GM13977 (cell line): ENCODE measurements around the gene ZC3H15.
"Not testable (repeated sequence)": the region's sequence is repeated elsewhere in the genome, so short reads cannot be mapped to it uniquely, and the experiment has no call there.

ENCODE experiments used
- DNase-seq: peaks from one replicate; pipeline ENCODE4 v3.0.0; 2012; ENCODE audit warnings: low spot score
- in situ Hi-C: fragments of 300-500 bp; cut with MboI; formaldehyde crosslinking; loops from one replicate; pipeline ENCODE4 v1.12.0; 2022; ENCODE audit warnings: low sequenced_read_pairs, low pct_unique_long_range_greater_than_20kb, mixed read lengths, inconsistent platforms; ENCODE audit not compliant: unreplicated experiment
- TF ChIP-seq, protein P1 (sequence below): IDR thresholded peaks from 2 replicates; pipeline ENCODE4 v1.5.1; 2012; ENCODE audit warnings: mild to moderate bottlenecking, control low read depth; ENCODE audit not compliant: insufficient read depth; ENCODE audit errors: extremely low read depth, missing control alignments

Gene ZC3H15

DNA sequence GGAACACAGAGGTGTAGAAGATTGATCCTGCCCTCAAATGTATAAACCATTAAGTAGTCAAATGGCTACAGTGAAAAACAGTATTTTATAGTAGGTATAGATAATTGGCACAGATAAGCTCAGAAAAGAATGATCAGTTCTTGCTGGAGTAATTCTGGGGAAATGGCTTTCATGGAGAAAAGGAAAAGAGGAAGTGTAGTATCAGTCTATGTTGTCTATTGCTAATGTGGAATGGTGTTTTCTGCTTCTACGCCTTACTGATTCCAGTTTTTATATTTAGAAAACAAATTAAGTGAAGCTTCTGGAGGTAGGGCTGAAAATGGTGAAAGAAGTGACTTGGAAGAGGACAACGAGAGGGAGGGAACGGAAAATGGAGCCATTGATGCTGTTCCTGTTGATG is 22.2 kb downstream of the ZC3H15 start:
- TF ChIP-seq, protein P1, sequence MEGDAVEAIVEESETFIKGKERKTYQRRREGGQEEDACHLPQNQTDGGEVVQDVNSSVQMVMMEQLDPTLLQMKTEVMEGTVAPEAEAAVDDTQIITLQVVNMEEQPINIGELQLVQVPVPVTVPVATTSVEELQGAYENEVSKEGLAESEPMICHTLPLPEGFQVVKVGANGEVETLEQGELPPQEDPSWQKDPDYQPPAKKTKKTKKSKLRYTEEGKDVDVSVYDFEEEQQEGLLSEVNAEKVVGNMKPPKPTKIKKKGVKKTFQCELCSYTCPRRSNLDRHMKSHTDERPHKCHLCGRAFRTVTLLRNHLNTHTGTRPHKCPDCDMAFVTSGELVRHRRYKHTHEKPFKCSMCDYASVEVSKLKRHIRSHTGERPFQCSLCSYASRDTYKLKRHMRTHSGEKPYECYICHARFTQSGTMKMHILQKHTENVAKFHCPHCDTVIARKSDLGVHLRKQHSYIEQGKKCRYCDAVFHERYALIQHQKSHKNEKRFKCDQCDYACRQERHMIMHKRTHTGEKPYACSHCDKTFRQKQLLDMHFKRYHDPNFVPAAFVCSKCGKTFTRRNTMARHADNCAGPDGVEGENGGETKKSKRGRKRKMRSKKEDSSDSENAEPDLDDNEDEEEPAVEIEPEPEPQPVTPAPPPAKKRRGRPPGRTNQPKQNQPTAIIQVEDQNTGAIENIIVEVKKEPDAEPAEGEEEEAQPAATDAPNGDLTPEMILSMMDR: no peak
- in situ Hi-C loops: loop anchor here (10.0 kb wide), 1 partner anchor 127 kb away; no protein-coding TSS in a partner anchor
- no peak for DNase-seq

DNA sequence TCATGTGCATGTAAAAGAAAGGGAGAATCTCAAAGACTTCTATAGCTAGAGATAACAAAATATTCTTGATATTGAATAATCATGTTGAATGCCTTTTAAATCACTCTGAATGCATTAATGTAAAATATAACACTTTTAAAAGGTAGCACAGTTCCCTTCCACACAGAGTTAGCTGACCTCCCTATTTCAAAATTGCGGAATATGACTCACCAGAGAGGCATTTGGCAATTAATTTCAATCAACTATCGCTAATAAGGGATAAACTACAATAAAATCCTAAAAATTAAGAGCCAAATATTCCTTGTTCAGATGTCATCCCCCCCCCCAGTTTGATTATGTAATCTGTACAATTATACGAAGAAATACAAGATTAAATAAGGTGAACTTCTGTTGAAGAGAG is 29.3 kb downstream of the ZC3H15 start:
- no peak for DNase-seq
- in situ Hi-C loops: no loop called here
- TF ChIP-seq, protein P1: no peak

DNA sequence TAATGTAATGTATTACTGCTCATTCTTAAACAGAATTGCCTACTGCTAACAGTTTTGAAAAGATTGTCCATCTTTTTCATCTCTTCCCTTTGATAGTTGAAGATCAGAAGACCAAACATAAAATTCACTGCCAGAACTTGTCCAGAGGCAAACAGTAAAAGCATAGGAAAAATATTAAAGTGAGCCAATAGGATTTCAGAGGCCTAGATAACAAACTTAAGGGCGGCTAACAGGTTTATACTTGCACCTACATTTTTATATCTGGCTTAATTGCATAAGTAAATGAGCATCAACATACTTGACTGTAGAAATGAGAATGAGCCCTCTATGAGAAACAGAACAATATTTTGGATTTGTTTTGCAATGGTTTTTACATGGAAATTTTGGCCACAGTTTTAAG is 30.3 kb downstream of the ZC3H15 start:
- TF ChIP-seq, protein P1: no peak
- in situ Hi-C loops: no loop called here
- no peak for DNase-seq

DNA sequence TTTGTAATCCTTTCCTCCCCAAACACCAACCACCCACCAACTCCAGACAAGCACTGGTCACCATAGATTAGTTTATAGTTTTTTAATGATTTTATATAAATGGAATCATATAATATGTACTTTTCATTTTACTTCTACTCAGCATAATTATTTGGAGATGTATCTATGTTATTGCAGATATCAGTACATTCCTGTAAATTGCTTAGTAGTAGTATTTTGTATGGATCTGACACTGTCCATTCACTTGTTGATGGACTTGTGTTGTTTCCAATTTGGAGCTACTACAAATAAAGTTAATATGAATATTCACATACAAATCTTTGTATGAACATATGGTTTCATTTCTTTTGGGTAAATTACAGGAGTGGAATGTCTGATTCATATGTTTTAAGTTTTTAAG is 31.0 kb downstream of the ZC3H15 start:
- in situ Hi-C loops: no loop called here
- no peak for DNase-seq
- TF ChIP-seq, protein P1: no peak

DNA sequence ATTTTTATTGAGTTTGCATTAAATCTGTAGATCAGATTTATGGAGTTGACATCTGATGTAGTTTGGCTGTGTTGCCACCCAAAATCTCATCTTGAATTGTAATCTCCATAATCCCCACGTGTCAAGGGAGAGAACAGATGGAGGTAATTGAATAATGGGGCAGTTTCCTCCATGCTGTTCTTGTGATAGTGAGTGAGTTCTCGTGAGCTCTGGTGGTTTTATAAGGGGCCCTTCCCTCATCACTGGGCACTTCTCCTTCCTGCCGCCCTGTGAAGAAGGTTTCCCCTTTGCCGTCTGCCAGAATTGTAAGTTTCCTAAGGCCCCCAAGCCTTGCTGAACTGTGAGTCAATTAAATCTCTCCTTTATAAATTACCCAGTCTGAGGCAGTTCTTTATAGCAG is 32.2 kb downstream of the ZC3H15 start:
- TF ChIP-seq, protein P1: no peak
- in situ Hi-C loops: no loop called here
- DNase-seq: no peak

DNA sequence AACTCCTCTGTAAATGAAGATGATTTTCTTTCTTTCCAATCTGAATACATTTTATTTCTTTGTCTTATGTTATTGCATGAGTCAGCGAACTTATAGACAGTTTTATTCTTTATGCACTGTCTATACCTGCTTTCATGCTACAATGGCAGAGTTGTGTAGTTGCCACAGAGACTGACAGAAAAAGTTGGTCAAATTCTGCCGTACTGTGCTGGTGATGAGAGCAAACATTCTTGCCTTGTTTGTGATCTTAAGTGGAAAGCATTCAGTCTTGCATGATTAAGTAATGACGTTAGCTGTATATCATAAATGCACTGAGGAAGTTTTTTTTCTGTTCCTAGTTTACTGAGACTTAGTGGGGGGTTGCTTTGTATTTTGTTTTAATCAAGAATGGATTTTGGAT is 32.9 kb downstream of the ZC3H15 start:
- in situ Hi-C loops: no loop called here
- no peak for DNase-seq
- TF ChIP-seq, protein P1: no peak

DNA sequence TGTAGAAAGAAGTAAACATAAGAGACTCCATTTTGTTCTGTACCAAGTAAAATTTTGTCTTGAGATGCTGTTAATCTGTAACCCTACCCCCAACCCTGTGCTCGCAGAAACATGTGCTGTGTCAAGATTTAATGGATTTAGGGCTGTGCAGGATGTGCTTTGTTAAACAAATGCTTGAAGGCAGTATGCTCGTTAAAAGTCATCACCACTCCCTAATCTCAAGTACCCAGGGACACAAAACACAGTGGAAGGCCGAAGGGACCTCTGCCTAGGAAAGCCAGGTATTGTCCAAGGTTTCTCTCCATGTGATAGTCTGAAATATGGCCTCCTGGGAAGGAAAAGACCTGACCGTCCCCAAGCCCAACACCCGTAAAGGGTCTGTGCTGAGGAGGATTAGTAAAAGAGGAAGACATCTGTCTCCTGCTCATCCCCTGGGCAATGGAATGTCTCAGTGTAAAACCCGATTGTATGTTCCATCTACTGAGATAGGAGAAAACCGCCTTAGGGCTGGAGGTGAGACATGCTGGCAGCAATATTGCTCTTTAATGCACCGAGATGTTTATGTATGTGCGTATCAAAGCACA is 35.6 kb downstream of the ZC3H15 start:
- DNase-seq, in situ Hi-C loops: not testable (repeated sequence)
